Osteocyte (in vitro differentiated cells): Measurements from ENCODE around the gene ADAM10. TPM values are rescaled to one million over a fixed set of nuclear protein-coding genes. Genes with fewer than 3 reads are reported as not detected.
A peak's percentile ranks its signal among the peaks of the same experiment; 100 is the strongest.

Source experiments
- DNase-seq: peaks from one replicate; pipeline ENCODE4 v3.0.0; 2021; ENCODE audit warnings: mixed read lengths; ENCODE audit not compliant: unreplicated experiment; ENCODE audit errors: extremely low spot score
- H3K27ac Mint-ChIP-seq: one replicate; pipeline ENCODE4 v1.8.0; 2021; ENCODE audit warnings: mild to moderate bottlenecking, mixed read lengths; ENCODE audit not compliant: unreplicated experiment
- H3K27me3 Mint-ChIP-seq: one replicate; pipeline ENCODE4 v1.8.0; 2021; ENCODE audit warnings: mixed read lengths; ENCODE audit not compliant: unreplicated experiment
- H3K36me3 Mint-ChIP-seq: one replicate; pipeline ENCODE4 v1.8.0; 2021; ENCODE audit warnings: mixed read lengths; ENCODE audit not compliant: unreplicated experiment
- H3K4me1 Mint-ChIP-seq: one replicate; pipeline ENCODE4 v1.8.0; 2021; ENCODE audit warnings: mixed read lengths; ENCODE audit not compliant: unreplicated experiment
- H3K4me3 Mint-ChIP-seq: one replicate; pipeline ENCODE4 v1.8.0; 2021; ENCODE audit warnings: mild to moderate bottlenecking, moderate library complexity, mixed read lengths; ENCODE audit not compliant: unreplicated experiment
- H3K9me3 Mint-ChIP-seq: one replicate; pipeline ENCODE4 v1.8.0; 2021; ENCODE audit warnings: mixed read lengths; ENCODE audit not compliant: unreplicated experiment
- total RNA-seq: library from RNA; stranded (reverse); gene quantifications from 2 replicates; pipeline ENCODE4 v1.2.1, GENCODE V29; 2021
- TF ChIP-seq, protein P1 (sequence below): fragments of 200-600 bp; sonication (generic); IDR thresholded peaks from 2 replicates; pipeline ENCODE4 v1.5.0; 2021; ENCODE audit warnings: antibody characterized with exemption, mild to moderate bottlenecking, moderate library complexity

ADAM10 gene
- total RNA-seq, 1 donor from 2014 or later = 169 TPM

DNA sequence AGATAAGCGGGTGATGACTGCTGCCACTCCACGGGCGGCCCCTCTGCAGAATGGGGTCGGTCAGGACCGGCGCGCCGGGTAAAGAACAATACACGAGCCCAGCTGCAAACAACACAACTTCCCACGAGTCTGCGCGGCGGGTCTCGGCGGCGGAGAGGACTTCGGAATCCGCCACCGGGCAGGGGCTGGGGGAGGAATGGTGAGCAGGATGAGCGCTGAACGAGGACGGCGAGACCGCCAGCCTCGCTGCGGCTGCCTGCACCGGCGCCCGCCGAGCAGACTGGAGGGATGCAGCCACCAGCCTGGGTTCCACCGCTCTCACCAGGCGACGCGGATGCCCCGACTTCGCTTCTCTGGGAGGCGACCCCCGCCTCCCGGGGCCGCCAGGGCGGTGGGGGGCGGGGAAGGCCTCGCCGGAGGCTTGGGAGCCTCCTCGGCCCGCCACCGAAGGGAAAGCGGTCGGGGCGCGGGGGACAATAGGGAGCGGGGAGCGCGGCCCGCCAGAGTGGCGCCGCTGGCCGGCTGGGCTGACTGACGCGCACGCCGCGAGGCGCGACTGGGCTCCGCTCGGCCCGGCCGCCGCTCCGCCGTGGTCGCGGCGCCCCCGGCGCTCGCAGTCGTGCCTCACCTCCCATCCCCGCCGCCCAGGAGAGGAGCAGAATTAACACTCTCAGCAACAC, 515 bp downstream of the ADAM10 start:
- H3K27ac Mint-ChIP-seq = peak overlapping the region; percentile 93
- H3K36me3 Mint-ChIP-seq = peaks cover 3% of the 10 kb centered on the region
- peak overlapping the region; percentile 96 for H3K4me3 Mint-ChIP-seq
- H3K4me1 Mint-ChIP-seq = peaks cover 29% of the 10 kb centered on the region
- no peaks in the 10 kb centered on the region for H3K9me3 Mint-ChIP-seq
- DNase-seq = peak; percentile 88
- no peaks in the 10 kb centered on the region for H3K27me3 Mint-ChIP-seq
- TF ChIP-seq, protein P1, sequence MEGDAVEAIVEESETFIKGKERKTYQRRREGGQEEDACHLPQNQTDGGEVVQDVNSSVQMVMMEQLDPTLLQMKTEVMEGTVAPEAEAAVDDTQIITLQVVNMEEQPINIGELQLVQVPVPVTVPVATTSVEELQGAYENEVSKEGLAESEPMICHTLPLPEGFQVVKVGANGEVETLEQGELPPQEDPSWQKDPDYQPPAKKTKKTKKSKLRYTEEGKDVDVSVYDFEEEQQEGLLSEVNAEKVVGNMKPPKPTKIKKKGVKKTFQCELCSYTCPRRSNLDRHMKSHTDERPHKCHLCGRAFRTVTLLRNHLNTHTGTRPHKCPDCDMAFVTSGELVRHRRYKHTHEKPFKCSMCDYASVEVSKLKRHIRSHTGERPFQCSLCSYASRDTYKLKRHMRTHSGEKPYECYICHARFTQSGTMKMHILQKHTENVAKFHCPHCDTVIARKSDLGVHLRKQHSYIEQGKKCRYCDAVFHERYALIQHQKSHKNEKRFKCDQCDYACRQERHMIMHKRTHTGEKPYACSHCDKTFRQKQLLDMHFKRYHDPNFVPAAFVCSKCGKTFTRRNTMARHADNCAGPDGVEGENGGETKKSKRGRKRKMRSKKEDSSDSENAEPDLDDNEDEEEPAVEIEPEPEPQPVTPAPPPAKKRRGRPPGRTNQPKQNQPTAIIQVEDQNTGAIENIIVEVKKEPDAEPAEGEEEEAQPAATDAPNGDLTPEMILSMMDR = no peak

DNA sequence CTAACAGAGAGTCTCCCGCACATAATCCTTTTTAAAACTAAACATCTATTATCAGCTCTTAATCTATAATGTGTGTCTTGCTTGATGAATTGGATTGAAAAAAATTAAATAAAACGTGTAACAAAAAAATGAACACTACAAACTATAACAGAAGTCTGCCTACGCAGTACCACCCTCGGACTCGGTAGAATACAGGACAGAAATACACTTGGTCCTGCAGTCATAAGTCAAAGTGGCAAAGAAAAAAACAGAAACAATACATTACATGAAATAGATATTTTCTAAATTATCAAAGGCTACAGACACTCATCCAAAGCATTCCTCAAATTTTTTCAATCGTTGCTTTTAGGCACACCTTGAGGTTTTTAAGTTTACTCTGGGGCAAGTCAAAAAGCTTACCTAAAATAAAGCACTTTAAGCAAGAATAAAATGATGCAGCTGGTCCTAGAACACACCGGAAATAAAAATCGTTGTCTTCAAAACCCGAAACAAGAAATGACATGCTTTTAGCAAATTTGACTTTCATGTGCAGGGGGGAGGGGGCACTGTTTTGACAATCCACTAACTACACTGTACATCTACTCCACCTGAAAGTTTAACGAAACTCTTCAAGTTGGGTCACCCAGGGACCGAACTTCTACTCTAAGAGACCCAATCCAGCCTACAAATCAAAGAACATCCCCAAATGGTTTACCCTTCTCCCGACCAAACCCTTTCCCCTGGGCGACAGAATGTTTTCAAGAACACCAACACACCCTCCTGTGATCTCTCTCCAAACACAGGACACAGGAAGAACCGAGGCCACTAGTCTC, 1.3 kb downstream of the ADAM10 start:
- TF ChIP-seq, protein P1 = no peak
- Mint-ChIP-seq H3K27me3 (no peaks in the 10 kb centered on the region), H3K27ac (peak overlapping the region; percentile 85), H3K36me3 (peaks cover 3% of the 10 kb centered on the region), H3K4me3 (peak overlapping the region; percentile 96), H3K4me1 (peaks cover 31% of the 10 kb centered on the region), H3K9me3 (no peaks in the 10 kb centered on the region)
- no peak for DNase-seq

DNA sequence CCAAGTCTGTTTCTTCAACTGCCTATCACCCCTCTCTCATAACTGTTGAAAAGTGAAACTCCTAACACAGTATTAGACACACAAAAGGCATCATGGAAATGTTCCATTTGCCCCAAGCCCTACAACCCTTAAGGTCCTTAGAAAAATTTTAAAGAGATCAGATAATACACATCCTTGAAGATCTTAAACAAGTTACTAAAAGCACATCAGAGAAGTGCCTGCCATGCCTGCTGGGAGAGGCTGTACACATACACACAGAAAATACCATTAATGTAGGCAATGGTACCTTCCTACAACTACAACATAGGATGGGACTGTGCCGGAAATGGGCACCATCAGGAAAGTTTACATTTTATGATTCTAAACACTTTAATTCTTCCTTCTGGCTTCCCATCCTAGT, 3.3 kb downstream of the ADAM10 start:
- H3K4me1 Mint-ChIP-seq = peaks cover 52% of the 10 kb centered on the region

DNA sequence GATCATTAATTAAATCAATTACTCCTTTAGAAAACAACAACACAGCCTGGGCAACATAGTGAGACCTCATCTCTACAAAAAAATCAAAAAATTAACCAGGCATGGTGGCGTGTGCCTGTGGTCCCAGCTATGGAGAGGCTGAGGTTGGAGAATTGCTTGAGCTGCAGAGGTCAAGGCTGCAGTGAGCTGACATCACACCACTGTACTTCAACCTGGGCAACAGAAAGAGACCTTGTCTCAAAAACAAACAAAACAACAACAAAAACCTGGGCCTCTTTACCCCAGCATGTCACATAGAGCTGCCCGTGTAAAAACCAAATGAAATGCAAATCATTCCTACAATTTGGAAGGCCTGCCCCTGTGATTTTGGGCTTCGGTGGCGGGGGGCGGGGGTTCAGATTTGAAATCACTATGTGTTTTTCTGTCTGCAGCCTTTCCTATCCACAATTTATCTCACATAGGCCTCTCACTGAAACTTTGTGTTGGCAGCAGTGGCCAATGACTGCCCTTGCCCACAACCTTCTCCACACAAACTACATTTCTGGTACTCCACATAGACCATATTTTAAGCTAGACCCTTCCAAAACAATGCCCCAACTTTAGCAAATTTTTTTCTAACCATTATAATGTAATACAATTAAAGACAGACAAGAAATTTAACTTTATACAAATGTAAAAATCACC, 6.5 kb downstream of the ADAM10 start:
- peaks cover 57% of the 10 kb centered on the region for H3K4me1 Mint-ChIP-seq
- TF ChIP-seq, protein P1 = no peak
- DNase-seq = no peak

More for the DNA sequence above, 3.3 kb downstream of the ADAM10 start:
- H3K36me3 Mint-ChIP-seq = peaks cover 3% of the 10 kb centered on the region
- TF ChIP-seq, protein P1 = no peak
- H3K9me3 Mint-ChIP-seq = no peaks in the 10 kb centered on the region
- H3K27me3 Mint-ChIP-seq = no peaks in the 10 kb centered on the region
- no peak overlapping the region for H3K27ac Mint-ChIP-seq
- DNase-seq = no peak
- H3K4me3 Mint-ChIP-seq = peak overlapping the region; percentile 55

More for the DNA sequence above, 6.5 kb downstream of the ADAM10 start:
- Mint-ChIP-seq H3K27ac (peak overlapping the region; percentile 73), H3K9me3 (no peaks in the 10 kb centered on the region), H3K36me3 (peaks cover 3% of the 10 kb centered on the region), H3K27me3 (no peaks in the 10 kb centered on the region), H3K4me3 (no peak overlapping the region)
